ENCODE measurements around the gene CCDC148.

DNA sequence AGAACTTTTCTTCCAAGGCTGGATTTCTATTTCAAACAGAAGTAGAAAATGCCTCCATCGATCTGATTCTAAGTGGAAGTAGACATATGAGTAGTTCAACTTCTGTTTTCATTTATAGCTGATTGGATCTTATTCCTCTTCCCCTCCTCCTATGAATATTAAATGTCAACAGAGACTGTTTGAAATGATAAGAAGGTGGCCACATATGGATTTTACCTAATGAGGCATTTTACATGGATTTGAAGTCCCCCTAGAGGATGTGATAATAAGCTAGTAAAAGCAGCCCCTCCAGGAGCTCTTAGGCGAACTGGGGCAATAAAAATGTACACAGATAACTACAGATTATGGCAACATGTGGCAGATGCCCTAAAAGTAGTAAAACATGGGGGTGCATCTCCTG, 283.8 kb downstream of the CCDC148 start:
- no peak for TF ChIP-seq POLR2A (IDR thresholded peaks at IDR 0.05; ENCODE audit: extremely low read depth, insufficient read length)
- TF ChIP-seq, protein P1, sequence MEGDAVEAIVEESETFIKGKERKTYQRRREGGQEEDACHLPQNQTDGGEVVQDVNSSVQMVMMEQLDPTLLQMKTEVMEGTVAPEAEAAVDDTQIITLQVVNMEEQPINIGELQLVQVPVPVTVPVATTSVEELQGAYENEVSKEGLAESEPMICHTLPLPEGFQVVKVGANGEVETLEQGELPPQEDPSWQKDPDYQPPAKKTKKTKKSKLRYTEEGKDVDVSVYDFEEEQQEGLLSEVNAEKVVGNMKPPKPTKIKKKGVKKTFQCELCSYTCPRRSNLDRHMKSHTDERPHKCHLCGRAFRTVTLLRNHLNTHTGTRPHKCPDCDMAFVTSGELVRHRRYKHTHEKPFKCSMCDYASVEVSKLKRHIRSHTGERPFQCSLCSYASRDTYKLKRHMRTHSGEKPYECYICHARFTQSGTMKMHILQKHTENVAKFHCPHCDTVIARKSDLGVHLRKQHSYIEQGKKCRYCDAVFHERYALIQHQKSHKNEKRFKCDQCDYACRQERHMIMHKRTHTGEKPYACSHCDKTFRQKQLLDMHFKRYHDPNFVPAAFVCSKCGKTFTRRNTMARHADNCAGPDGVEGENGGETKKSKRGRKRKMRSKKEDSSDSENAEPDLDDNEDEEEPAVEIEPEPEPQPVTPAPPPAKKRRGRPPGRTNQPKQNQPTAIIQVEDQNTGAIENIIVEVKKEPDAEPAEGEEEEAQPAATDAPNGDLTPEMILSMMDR (IDR thresholded peaks at IDR 0.05; ENCODE audit: low read depth, low read length) = no peak

All from NB4 (cell line).